GM03348 (cell line): ENCODE results near the gene CROT.

Source experiments
- DNase-seq: peaks from one replicate; pipeline ENCODE4 v3.0.0; 2012; ENCODE audit warnings: low spot score

CROT gene

DNA sequence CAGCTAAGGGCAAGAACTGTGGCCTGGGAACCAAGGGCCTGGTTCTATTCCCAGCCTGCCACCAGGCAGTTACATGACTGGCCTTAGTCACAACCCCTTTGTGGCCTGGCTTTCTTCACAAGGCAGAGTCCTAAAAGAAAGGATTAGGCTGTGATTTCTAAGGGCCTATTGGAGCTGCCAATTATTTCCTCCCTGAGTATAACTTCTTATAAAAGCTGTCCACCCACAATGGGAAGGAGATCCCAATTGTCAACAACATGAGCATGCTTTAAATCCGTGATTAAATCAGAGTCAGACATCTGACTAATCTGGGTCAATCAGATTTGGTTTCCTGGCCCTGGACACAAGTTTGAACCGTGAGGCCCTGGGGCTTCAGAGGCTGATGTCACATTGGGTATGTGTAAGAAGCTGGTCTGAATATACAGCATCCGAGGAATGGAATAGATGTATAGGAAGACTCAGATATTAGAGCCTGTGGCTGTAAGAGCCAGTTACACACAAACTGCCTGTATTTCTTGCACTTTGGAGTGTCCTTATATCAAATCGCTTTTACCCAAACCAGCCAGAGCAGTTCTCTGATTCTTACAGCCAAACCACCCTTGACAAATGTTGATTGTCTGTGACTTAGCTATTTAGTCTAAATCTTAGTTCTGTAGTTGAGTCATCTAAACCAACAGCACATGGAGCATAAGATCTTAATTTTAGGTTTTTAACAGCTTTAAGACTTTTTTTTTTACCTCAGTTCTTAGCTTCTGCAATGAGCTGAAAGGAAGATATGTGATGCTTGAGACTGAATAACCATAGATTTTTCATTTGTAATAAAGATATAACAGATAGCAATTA is 68.7 kb downstream of the CROT start:
- peak; percentile 45 for DNase-seq

DNA sequence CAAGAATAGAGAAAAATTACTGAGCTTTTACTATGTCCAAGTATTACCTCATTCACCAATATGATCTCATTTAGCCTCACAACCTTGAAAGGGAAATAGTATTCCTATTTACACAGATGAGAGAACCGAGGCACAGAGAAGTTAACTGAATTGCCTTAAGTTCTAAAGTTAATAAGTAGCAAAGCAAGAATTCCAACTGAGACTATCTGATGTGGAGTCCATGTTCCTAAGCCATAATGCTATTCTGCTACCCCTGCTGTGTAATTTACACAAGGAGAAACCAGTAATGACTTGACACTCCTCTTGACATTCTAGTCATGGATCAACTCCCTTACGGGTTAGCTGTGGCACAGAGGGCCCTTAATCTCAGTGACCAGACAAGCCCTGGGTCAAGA is 69.3 kb downstream of the CROT start:
- no peak for DNase-seq

- peak; percentile 55 for DNase-seq
Observed at GRCh38 chr7:87416682-87417587, 71.5 kb downstream of the CROT start.

DNA sequence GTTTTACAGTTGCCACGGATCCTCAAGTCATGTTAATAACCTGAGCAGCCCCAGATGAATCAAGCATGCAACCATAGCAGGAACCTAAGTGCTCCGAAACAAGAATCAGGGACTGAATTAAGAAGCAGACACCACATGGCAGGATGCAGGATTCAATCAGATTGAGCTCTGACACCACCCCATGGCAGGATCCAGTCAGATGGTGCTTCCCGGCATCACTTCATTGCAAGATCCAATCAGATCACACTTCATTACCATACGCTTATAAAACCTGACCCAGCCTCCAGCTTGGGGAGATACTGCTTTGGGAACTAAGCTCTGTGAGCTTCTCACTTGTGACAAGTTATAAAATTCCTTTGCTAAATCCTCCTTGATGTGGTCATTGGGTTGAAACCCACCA is 74.7 kb downstream of the CROT start:
- DNase-seq = no peak

- no peak for DNase-seq
Observed at GRCh38 chr7:87424075-87424474, 78.6 kb downstream of the CROT start.

DNA sequence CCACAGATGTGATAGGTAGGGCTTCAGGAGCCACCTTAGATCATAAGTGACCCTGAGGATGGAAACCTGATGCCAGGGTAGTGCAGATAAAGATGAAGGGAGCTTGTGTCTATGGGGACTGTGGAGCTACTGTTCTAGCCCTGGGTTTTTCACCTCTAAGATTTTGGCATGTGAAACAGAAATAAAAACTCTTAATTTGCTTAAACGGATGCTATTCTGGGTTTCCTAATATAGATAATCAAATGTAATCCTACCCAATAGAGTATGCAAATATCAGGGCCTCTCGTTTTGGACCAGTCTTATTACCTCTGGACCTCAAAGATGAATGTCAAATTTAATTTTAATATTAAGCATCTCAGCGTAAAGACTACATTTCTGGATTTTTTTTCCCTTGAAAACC is 80.7 kb downstream of the CROT start:
- DNase-seq = no peak

GRCh38 chr7:87427288-87427687 is 81.8 kb downstream of the CROT start:
- no peak for DNase-seq

GRCh38 chr7:87432536-87432935 is 87.1 kb downstream of the CROT start:
- no peak for DNase-seq

- no peak for DNase-seq
Observed at GRCh38 chr7:87435546-87435945, 90.1 kb downstream of the CROT start.

DNA sequence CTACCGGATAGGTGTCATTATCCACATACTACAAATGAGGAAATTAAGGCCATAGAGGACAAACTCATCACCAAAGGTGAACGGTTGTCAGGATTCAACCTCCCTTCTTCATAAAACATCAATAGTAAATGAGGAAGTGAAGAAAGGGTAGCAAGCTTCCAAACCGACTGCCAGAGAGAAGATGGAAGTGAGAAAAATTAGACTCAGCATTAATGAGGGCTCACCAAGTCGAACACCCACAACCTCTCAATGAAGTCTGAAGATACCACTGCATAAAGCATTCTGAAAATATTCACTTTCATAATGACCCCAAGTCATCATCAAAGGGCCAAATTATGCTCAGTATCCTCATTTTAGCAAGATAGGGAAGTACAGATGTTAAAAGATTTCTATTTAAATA is 100.4 kb downstream of the CROT start:
- no peak for DNase-seq

DNA sequence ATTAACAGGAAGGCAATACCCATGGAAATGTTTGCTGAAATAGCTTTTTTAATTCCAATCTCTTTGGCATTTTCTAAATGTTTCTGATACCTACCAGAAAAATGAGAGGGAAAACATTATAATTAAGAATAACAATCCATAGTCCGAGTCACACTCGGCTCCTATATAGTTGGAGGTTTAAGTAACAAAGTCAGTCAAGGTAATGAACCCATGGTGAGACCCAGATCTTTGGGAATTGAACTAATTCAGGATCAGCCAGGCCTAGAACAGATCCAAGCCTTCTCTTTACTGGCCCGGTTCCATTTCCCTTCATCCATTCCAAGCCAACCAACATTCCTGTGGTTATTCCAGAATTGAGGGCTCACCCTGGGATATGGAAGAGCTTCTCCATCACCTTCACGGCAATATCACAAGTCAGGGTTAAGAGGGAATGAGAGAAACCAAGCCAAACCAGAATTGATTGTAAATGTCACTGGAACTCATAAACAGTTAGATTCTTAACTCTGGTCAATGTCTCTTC is 101.7 kb downstream of the CROT start:
- peak; percentile 6 for DNase-seq

DNA sequence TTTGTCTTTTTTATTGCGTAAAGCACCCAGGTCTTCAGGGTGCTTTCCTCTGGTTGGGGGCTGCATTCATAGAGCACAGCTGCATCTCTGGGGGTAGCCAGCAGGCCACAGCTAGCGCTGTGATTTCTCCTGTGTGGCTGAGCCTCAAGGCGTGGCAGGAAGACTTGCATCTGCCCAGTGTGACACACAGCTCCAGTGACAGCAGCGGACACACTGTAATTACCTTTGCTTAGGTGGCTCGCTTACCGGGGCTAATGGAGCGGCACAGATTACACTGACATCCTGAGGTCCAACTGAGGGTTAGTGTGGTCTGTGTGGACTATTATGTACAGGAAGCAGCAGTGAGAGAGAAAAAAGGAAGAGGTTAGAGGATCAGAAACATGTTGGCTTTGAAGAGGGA is 102.9 kb downstream of the CROT start:
- no peak for DNase-seq
